GM18867 (cell line): ENCODE data around the gene ACIN1.

ENCODE experiments used
- ATAC-seq: cut with Tn5 transposase; IDR thresholded peaks from one replicate; pipeline ENCODE4 v1.9.1; 2021; ENCODE audit warnings: mild to moderate bottlenecking, moderate library complexity; ENCODE audit not compliant: unreplicated experiment

Gene ACIN1

DNA sequence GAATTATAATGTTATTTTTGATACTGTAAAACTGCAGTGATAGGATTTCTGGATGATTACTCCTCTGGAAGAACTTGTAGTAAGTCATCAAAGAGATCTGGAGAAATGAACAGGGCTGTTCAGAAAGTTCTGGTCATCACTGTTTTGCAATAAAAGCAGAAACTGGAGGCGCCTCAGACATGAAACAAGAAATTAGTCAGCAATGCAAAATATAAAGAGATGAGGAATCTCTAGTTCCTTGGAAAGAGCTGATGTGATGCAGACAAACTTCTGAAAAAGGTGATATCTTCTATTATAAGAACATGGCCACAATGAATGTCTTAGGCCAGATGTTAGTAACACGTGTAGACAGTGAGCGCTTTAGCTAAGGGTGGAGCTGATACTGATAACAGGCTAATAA, 9.5 kb downstream of the ACIN1 start:
- no peak for ATAC-seq

DNA sequence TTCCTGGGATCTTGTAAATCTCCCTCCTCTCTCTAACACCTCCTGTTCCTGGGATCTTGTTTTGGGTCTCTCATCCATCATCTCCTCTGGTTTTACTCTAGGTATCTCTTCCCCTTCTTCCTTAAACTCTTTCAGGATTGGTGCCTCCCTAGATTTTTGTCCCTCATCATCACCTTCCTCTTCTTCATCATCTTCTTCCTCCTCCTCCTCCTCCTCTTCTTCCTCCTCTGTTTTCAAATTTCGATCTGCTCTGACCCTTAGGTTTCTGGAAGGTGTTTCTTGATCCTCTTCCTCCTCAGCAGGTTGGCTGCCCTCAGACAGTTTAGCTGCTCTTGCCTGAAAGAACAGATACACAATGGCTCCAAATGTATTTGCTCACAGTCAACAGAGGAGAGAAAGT, 14.5 kb downstream of the ACIN1 start:
- no peak for ATAC-seq

DNA sequence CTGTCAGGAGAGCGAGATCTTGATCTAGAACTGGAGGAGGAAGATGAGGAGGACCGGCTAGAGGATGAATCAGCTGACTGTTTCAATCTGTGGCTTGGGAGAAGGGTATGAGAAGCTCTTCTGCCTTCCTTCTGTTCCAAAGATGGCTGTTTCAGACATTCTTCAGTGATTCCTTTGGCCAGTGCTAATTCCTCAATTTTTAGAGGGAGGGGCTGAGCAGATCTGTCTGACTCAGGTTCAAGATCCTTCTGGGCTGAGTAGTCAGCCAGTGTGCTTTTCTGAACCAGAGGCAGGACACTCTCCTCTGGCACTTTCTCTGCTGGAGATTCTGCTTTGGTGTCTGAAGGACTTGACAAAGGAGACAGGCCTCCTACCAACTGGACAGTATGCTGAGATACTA, 15.2 kb downstream of the ACIN1 start:
- ATAC-seq, result no peak

DNA sequence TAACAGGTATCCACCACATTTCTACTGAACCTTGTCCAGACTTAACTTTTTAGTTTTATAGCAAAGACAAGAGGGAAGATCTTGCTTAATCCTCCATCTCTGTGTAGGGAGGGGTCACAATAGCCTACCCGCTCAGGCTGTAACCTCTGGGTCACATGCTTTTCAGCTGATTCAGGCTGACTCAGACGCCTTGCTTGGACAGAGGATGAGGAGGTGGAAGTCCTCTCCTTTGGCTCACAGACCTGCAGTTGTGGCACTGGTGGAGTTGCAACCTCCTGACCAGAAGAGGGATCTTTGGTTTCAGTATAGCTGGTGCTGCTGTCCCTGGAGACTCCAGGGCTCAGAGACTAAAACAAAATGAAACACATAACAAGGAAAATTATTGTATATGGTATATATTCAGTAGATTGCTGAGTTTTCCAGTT, 16.2 kb downstream of the ACIN1 start:
- ATAC-seq, result no peak

DNA sequence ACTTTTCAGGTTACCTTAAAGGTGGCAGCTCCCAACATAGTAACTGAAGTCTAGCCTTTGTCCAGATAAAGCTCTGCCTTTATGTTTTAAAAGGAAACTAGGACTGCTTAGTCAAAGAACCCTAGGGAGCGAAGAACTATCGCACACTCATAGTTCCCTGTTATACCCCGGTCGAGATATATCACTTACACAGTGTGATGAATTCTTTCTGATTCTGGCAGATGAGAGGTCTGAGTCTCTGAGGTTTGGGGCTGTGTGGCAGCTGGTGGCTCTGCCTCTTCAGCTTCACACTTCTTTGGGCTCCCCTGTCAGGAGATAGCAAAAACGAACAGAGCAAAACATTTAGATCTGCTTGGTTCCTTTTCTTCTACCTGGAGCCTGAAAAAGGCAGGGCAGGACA, 17.0 kb downstream of the ACIN1 start:
- no peak for ATAC-seq

DNA sequence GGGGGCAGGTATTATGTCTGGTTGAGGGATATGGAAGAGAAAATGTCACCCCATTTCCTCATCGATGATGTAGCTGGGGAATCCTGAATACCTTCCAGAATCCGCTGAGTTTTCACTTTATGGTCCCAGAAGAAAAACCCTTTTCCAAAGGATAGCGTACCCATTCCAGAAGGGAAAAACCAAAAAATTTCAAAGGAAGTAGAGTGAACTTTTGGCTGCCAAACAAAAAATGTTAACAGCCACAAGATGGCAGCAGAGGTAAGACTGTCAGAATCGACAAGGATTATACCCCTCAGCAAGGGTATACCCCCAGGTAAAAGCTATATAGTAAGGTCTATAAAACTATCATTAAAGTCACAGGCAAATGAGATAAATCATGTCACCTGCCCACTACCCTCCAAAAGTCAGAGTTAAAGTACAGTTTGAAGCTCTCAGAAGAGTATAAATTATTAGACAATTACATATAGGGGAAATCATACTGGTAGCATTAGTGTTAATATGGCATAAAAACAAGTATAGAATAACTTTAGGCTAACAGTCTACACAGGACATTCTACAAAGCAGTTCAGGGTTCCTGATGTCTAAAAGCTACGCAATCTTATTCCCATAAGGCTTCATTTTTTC, 18.0 kb downstream of the ACIN1 start:
- no peak for ATAC-seq

DNA sequence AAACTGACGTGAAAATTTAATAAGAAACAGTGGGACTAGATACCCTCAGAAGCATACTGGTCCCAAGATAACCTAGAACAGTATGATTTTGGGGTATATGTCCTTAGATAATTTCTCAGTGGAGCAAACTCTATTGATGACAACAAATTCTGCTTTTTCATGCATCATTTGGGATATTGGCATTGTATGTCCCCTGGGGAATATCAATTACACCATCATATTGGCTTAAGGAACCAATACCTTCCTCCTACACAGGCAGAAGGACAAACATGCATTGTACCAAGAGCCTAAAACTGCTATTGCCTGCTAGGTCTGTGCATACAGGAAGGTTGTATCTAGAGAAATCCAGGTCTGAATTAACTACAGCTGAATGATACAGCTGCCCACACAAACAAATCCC, 20.0 kb downstream of the ACIN1 start:
- ATAC-seq, result no peak

DNA sequence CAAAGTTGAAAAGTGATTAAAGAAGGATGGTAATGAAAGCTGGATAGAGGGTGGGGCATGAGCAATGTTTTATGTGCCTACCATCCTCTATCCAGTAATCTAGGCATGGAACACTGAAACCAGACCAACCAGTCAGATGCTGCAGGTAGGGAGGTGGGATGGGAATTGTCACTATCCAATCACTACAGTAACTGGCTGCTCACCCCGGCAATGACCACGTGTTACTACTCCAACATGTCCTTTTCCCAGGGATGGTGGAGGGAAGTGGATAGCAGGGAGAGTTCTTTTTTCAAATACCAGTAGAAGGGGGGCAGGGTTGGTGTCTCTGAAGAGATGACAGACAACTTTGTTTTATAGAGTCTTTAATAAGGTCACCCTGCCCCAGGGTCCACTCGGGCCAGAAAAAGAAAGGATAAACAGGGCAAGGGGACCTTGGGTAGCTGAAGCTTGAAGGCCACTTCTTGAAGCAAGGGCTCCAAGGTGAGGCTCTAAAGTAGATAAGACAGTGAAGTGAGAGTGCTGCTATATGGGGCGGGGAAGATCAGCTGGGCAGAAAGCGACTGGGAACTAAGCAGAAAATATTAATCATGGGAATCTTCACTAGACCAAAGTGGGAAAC, 22.9 kb downstream of the ACIN1 start:
- no peak for ATAC-seq

DNA sequence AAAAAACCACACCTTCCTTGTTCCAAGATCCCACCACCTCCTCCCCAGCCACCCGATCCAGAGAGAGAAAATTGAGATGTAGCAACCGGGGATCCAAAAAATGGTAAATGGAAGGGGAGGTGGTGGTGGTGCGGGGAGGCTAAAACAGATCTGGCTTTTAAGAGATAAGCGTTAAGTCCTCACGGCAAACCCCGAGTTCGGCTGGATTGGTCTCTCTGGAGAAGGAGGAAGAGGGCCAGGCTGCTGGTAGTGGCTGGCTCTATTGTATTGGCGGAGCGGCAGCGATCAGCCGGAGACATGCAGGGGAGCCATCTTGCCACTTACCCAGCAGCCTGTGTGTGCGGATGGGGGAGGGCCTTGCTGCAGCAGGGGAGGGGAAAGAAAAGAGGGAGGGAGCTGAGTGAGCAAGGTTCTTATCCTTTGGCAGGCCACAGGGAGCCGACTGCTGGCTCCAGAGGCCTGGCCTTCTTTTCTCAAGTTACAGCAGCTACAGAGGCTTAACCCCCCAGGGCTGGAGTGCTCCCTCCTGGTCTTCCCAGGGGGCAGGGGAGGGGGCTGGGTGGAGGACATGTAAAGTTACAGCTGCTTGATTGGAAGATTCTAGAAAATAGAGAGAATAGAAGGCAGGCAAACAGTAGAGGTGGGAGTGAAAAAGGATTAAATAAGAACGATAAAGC, 23.6 kb downstream of the ACIN1 start:
- ATAC-seq, result peak; percentile 86

DNA sequence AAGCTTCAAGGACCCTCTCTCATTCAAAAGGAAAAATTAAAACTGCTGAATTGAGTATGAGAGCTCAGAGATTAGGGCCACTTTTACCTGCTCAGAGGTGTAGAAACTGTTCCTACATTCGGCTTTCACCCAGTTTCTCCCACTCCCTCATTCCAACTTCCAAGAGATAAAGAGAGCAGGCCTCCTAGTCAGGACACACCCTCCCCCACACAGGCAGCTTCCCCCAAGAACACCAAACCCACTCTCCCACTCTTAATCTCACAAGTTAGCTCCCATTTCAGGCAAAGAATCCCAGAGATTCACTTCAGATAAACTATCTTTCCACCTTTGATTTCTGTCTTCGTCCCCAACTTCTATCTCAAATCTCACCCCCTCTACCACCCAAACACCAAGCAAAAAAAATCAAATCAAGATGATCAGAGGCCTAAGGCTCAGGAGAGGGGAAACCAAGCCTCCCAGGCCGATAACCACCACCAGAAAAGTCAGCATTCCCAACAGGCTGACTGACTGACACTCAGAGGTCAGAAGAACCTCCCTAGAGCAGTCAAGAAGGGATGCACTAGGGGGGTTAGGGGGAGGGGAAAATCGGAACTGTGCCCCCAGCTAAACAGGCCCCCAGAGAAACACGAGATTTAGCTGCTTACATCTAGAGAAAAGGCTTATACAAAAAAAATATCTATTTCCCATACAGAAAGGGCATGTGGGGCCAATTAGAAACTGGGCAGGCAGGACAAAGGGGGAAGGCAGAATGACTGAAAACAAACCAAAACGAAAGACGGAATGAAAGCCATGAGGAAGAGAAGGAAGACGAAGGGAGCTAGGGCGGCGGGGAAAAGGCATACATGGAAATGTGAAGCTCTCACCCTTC, 24.4 kb downstream of the ACIN1 start:
- no peak for ATAC-seq

DNA sequence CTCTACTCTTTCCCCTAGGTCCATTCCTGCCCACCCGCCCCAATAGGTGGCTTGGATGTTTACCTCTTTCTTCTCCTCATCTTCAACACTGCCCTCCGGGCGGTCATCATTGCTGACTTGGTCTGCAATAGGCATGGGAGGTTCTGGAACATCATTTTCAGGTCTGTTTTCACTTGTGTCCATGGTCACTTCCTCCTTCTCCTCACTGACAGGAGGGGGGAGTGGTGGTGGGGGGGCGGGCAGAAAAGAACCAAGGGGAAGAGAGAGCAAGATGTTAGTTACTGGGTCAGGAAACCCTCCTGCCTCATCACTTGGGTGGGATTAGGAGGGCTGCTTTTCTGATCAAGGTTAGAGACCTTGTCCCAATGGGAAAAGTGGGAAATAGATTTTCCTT, 25.5 kb downstream of the ACIN1 start:
- ATAC-seq, result no peak

DNA sequence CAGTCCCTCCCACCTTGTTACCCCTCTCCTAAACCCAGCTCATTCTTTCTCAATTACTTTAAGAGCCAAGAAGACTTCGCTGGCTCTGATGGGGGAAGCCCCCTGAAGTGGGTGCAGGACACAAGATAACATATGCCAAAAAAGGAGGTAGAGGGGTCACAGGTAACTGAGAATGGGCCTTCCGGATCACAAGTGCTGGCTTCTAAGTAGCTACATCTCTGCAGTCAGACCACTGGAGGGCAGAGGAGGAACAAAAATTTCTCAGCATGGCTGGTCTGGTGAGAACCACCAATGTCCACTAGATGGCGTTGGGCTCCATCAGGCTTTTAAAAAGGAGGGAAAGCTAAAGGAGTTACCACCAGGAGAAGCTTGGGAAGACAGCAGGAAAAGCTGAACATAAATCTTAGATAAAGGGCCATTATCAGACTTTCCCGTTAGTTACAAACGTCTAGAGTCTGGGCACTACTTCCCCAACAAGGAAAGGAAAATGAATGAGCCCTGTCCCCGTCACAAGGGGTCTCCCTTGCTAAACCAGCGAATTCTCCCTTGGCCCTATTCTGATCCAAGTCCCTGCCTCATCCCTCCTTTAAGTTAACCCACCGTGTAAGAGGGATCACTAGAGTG, 26.0 kb downstream of the ACIN1 start:
- ATAC-seq, result peak; percentile 72

DNA sequence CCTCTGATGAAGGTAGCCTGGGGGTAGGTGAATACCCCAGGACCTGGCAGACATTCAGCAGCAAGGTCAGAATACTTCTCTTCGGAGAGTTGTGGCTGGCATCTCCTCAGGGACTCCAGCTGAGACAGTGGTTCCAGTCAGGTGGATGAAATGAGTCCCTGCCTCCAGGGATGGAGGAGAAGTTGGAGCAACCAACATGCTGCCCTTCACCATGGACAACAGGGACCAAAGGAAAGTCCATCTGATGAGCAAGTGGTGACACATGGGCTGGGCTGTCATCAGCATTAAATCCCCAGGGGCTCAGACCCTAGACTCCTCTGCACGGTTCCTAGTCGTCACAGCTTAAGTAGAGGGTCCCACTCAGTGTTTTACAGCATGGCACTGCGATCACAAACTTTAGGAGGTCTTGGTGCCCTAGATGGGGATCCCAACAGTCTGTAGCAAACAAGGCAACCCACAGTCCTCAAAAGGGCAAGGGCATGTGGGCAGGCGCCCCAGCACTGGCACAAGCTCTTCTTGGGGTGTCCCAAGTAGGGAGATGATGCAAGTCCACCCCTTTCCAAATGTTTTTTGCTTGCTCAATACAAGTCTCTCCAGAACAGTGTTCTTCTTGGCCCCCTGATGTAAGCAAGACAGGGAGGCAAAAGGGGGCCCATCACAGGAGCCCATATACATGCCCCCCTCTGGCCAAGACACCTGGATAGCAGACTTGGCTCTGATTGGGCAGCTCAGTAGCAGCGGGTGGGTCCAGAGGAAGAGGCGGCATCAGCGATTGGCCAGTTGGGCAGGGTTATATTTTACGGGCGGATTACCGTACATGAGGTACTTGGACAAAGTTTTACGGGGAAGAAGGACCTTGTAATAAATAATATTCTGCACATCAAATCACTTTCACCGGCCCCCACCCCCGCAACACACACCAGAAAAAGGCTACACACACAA, 26.8 kb downstream of the ACIN1 start:
- no peak for ATAC-seq

DNA sequence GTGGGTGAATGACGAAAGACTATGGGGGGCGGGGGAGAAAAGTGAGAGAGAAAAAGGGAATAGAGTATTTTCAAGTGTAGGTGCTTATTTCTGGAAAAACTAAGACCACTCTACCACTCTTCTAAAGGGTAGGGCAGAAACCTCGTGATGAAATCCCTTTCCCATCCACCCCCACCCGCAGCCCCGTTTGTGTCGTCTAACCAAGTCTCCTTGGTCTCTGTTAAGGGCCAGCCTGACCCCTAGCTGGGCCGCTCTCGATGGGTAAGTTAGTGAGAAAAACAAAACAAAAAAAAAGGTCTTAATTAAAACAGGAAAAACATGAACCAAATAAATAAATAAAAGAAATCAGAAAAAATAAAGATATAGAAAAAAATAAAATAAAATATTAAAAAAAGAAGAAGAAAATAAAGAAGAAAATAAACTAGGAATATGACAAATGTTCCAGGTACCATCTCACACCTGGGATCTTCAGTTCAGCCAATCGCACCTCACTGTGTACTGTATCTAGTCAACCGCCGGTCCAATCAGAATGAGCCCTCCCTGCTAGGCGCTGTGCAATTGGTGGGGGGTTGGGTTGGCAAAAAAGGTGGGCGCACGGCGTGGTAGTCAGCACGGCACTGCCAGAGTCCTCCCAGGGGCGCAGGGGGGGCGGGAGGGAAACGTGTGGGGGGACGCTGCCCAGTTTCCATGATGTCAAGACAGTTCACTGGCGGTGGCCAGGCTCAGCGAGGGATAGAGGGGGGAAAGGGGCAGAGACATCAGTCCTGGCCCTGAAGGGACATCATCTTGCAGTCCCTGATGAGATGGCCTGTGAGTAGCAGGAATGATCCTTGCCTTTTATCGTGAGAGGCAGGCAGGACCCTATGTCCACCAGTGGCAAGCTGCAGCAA, 27.8 kb downstream of the ACIN1 start:
- no peak for ATAC-seq

DNA sequence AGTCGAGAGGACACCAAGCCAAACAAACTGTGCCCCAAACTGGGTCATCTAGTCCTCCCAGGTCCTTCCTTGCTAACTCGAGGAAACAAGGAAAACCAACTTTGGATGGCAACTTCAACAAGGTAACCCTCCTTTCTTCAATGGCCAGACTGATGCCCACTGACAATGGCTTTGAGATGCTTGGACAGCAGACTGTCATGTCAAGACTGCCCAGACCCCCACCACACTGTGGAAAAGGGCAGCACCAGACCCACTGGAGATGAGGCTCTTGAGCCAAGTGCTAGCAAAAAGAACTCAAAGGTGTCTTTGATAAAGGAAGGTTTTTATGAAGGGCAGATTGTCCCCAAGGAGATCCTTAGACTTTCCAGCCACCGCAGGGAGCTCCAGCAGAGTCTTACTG, 28.6 kb downstream of the ACIN1 start:
- no peak for ATAC-seq

DNA sequence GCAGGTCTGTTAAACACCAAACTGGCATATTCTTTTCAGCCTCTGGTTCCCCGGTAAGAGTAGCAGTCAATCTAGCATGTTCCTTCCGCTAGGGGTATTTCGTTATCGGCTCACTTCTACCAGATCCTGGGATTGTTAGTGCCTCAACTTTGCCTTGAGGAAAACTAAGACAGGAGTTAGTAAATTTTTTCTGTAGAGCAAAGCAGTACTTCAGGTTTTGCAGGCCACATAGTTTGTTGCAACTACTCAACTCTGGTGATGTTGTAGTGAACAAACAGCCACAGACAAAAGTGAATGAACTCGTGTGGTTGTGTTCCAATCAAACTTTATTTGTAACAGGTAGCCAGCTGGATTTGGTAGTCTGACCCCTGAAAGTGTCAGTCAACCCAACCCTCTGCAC, 31.3 kb downstream of the ACIN1 start:
- ATAC-seq, result no peak

DNA sequence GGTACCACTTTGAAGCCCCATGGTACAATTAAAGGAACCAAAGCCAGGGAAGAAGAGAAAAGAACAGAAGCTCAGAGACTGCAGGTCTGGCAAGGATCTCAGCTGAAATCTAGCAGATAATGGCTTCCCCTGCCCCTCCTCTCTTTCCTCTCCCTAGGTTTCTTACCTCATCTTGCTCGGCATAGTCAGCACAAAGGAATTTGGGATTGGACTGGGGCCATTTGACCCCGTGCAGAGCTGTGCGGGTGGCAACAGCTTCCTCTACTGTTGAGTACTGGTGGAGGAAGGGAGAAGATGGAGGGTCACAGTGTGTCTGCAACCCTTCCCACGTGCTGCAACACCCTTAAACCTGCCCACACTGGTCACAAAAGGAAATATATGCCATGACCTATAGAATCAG, 32.9 kb downstream of the ACIN1 start:
- no peak for ATAC-seq

DNA sequence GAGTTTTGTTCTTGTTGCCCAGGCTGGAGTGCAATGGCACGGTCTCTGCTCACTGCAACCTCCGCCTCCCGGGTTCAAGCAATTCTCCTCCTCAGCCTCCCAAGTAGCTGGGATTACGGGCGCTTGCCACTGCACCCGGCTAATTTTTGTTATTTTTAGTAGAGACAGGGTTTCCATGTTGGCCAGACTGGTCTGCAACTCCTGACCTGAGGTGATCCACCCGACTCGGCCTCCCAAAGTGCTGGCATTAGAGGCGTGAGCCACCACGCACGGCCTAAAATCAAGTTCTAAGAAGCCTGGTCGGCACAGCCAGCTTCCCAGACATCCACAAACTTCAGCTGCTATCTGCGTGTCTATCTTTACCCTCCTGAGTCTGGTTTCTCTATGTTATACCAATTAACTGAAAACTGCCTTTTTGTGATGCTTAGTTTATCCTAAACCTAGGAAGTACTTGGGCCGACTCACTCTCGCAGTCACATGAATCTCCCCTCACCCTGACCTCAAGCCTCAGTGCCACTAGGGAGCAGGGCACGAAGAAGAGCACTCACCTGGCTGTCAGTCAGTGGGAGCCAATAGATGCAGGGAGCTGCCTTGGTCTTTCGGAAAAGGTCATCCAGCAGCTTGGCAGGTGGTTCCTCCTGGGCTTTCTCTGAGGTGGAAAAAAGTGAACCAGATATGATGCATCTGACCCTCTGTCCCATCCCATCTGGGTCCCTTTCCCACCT, 34.2 kb downstream of the ACIN1 start:
- ATAC-seq, result no peak
